ENCODE measurements around the gene MOSMO. TPM values are rescaled to one million over a fixed set of nuclear protein-coding genes. Genes with fewer than 3 reads are reported as not detected.
"Not testable (repeated sequence)": the region's sequence is repeated elsewhere in the genome, so short reads cannot be mapped to it uniquely, and the experiment has no call there.

MOSMO gene
- total and polyA plus RNA-seq, 8 donors = 3.7 to 8.0 (median 5.1) TPM

DNA sequence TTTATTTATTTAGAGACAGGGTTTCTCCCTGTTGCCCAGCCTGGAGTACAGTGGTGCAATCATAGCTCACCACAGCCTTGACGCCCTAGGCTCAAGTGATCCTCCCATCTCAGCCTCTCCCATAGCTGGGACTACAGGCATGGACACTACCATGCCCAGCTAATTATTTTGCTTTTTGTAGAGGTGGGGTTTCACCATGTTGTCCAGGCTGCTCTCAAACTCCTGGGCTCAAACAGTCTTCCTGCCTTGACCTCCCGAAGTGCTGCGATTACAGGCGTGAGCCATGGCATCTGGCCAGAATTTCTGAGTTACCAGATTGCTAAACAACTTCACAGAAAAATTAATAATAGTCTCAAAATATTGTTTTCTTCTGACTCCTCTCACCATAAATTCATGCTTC is 21.7 kb downstream of the MOSMO start:
- peaks cover 5 to 17% (median 9%) of the 10 kb centered on the region in 3 donors for H3K4me1 ChIP-seq
- H3K36me3 ChIP-seq = no peaks in the 10 kb centered on the region
- TF ChIP-seq, protein P1, sequence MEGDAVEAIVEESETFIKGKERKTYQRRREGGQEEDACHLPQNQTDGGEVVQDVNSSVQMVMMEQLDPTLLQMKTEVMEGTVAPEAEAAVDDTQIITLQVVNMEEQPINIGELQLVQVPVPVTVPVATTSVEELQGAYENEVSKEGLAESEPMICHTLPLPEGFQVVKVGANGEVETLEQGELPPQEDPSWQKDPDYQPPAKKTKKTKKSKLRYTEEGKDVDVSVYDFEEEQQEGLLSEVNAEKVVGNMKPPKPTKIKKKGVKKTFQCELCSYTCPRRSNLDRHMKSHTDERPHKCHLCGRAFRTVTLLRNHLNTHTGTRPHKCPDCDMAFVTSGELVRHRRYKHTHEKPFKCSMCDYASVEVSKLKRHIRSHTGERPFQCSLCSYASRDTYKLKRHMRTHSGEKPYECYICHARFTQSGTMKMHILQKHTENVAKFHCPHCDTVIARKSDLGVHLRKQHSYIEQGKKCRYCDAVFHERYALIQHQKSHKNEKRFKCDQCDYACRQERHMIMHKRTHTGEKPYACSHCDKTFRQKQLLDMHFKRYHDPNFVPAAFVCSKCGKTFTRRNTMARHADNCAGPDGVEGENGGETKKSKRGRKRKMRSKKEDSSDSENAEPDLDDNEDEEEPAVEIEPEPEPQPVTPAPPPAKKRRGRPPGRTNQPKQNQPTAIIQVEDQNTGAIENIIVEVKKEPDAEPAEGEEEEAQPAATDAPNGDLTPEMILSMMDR (IDR thresholded peaks at IDR 0.05) = no peak
- ATAC-seq (peak in 1 of 4 donors; percentile 13), DNase-seq (no peak), FAIRE-seq (no peak)
- no peak overlapping the region for H3K4me3 ChIP-seq
- no peaks in the 10 kb centered on the region for H3K27me3 ChIP-seq
- intact Hi-C loops (cut with DNase I) = no loop called here
- WGBS, 2 donors = 35 to 46% methylated on average over 4 of the region's 4 CpGs
- H3K9me3 ChIP-seq = no peaks in the 10 kb centered on the region
- H3K27ac ChIP-seq = no peak overlapping the region

DNA sequence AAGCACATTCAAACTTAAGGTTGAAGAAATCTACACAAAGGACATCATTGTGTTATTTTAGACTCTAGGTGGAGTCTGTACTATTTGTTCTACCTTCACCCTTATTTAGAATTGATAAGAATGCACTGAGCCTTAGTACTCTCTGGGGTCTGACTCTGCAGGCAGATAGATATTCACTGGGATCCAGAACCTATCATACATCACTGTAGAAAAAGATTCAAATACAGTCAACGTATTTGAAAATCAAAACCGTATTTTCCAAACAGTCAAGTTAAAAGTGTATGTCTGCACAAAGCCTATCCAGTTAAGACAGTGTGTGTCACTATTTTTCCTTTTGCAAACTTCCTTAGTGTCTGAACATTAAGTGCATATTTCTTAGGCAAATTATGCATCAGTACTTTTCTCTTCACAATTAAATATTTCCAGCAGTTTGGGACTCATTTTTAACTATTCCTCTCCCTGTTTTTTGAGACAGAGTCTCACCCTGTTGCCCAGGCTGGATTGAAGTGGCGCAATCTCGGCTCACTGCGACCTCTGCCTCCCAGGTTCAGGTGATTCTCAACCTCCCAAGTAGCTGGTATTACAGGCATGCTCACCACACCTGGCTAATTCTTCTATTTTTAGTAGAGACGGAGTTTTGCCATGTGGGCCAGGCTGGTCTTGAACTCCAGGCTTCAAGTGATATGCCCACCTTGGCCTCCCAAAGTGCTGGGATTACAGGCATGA is 22.3 kb downstream of the MOSMO start:
- no peak for DNase-seq

DNA sequence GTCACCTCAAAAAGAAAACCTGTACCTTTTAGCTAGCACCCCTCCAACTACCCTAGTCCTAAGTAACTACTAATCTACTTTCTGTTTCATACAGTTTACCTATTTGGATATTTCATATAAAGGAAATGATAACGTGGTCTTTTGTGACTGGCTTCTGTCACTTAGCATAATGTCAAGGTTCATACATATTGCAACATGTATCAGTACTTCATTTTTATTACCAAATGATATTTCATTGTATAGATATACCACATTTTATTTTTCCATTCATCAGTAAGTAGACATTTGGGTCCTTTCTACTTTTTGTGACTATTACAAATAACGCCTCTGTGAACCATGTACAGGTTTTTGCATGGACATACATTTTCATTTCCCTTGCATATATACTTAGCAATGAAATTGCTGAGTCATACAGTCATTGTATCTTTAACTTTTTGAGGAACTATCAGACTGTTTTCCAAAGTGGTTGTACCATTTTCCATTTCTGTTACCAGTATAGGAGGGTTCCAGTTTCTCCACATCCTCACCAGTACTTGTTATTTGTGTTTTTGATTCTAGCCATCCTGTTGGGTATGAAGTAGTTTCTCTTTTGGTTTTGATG is 23.7 kb downstream of the MOSMO start:
- Histone ChIP-seq H3K27me3 (no peaks in the 10 kb centered on the region), H3K4me1 (peaks cover 5 to 17% (median 9%) of the 10 kb centered on the region in 3 donors), H3K36me3 (no peaks in the 10 kb centered on the region), H3K9me3 (no peaks in the 10 kb centered on the region), H3K27ac (no peak overlapping the region), H3K4me3 (no peak overlapping the region)
- no peak for ATAC-seq
- no peak for DNase-seq
- no peak for FAIRE-seq
- intact Hi-C loops (cut with DNase I) = no loop called here
- TF ChIP-seq, protein P1 (IDR thresholded peaks at IDR 0.05) = no peak
- 70 to 96% methylated on average over 2 of the region's 2 CpGs for WGBS, 2 donors

More for the DNA sequence above, 22.3 kb downstream of the MOSMO start:
- FAIRE-seq (no peak), ATAC-seq (peak in 3 of 4 donors; percentile 43 to 66 (median 55))
- 68% methylated on average over 6 of the region's 6 CpGs for WGBS, 2 donors
- Histone ChIP-seq H3K27ac (no peak overlapping the region), H3K4me1 (peaks cover 5 to 17% (median 9%) of the 10 kb centered on the region in 3 donors), H3K27me3 (no peaks in the 10 kb centered on the region), H3K36me3 (no peaks in the 10 kb centered on the region), H3K9me3 (no peaks in the 10 kb centered on the region), H3K4me3 (no peak overlapping the region)
- intact Hi-C loops (cut with DNase I) = no loop called here
- TF ChIP-seq, protein P1 (IDR thresholded peaks at IDR 0.05) = no peak

DNA sequence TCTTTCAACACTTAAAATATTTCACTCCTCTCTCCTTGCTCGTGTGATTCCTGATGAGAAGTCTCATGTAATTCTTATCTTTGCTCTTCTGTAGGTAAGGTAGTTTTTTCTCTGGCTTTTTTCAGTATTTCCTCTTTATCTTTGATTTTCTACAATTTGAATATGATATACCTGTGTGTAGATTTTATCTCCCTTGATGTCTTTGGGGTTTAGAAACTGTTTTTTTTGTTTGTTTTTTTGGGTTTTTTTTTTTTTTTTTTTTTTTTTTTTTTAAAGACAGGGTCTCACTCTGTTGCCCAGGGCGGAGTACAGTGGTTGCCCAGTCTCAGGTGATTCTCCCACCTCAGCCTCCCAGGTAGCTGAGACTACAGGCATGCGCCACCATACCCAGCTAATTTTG is 26.6 kb downstream of the MOSMO start:
- no peaks in the 10 kb centered on the region for H3K36me3 ChIP-seq
- H3K27me3 ChIP-seq = no peaks in the 10 kb centered on the region
- TF ChIP-seq, protein P1 (IDR thresholded peaks at IDR 0.05) = no peak
- no peak overlapping the region for H3K4me3 ChIP-seq
- ATAC-seq (no peak), DNase-seq (no peak), FAIRE-seq (no peak)
- H3K4me1 ChIP-seq = peaks cover 0 to 7% (median 1%) of the 10 kb centered on the region in 3 donors
- H3K27ac ChIP-seq = no peak overlapping the region
- intact Hi-C loops (cut with DNase I) = no loop called here
- 91 to 100% methylated on average over 3 of the region's 3 CpGs for WGBS, 2 donors
- no peaks in the 10 kb centered on the region for H3K9me3 ChIP-seq

DNA sequence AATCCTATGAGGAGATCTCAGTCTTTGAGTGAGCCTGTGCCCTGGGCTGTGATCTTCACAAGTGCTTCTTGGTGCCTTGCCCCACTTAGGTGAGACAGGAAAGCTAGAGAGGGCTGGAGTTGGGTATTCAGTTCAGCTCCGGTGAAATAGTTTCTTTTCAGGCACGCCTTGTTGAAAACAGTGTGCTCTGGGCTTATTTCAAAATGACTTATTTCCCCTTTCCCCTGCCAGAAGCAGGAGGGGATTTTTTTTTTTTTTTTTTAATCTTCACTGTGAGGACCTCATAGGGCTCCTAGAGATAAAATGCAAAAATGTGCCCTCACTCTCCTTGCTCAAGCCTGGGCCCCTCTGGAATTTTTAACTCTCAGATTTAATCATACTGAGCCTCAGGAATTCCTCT is 27.2 kb downstream of the MOSMO start:
- Histone ChIP-seq H3K36me3 (no peaks in the 10 kb centered on the region), H3K9me3 (no peaks in the 10 kb centered on the region), H3K4me3 (no peak overlapping the region), H3K4me1 (peaks cover 0 to 2% (median 0%) of the 10 kb centered on the region in 3 donors), H3K27me3 (no peaks in the 10 kb centered on the region), H3K27ac (no peak overlapping the region)
- no peak for DNase-seq
- no peak for FAIRE-seq
- no peak for ATAC-seq
- intact Hi-C loops (cut with DNase I) = no loop called here
- WGBS, 2 donors = 84 to 90% methylated on average over 2 of the region's 2 CpGs
- TF ChIP-seq, protein P1 (IDR thresholded peaks at IDR 0.05) = no peak

DNA sequence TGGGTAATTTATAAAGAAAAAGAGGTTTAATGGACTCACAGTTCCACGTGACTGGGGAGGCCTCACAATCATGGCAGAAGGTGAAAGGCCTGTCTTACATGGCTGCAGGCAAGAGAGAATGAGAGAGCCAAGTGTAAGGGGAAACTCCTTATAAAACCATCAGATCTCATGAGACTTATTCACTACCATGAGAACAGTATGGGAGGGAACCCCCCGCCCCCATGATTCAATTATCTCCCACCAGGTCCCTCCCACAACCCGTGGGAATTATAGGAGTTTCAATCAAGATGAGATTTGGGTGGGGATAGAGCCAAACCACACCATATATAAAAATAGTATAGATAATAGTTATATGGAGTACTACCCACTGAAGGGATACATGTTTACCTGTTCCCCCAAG is 36.0 kb downstream of the MOSMO start:
- not testable (repeated sequence) for FAIRE-seq, H3K27me3 ChIP-seq, ATAC-seq

DNA sequence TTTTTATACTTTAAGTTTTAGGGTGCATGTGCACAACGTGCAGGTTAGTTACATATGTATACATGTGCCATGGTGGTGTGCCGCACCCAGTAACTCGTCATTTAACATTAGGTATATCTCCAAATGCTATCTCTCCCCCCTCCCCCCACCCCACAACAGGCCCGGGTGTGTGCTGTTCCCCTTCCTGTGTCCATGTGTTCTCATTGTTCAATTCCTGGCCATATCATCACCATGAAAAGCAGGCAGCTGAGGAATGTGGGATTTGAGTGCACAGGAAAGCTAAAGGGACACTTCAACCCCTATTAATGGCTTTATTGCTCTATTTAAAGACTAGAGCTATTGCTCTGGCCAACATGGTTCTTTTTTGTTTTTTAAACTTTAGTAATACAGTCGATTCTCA is 38.0 kb downstream of the MOSMO start:
- H3K9me3 ChIP-seq; H3K4me3 ChIP-seq; FAIRE-seq; H3K4me1 ChIP-seq; intact Hi-C loops (cut with DNase I); H3K27me3 ChIP-seq; ATAC-seq; H3K27ac ChIP-seq; H3K36me3 ChIP-seq; DNase-seq: not testable (repeated sequence)
- 58 to 69% methylated on average over 5 of the region's 5 CpGs for WGBS, 2 donors

More for the DNA sequence above, 36.0 kb downstream of the MOSMO start:
- WGBS, 2 donors = 93 to 94% methylated on average over 3 of the region's 3 CpGs
- intact Hi-C loops (cut with DNase I); H3K9me3 ChIP-seq; DNase-seq; H3K4me3 ChIP-seq; H3K36me3 ChIP-seq; H3K4me1 ChIP-seq; H3K27ac ChIP-seq: not testable (repeated sequence)
